Measurements from ENCODE around the gene SH3RF3.

The SH3RF3 gene

DNA sequence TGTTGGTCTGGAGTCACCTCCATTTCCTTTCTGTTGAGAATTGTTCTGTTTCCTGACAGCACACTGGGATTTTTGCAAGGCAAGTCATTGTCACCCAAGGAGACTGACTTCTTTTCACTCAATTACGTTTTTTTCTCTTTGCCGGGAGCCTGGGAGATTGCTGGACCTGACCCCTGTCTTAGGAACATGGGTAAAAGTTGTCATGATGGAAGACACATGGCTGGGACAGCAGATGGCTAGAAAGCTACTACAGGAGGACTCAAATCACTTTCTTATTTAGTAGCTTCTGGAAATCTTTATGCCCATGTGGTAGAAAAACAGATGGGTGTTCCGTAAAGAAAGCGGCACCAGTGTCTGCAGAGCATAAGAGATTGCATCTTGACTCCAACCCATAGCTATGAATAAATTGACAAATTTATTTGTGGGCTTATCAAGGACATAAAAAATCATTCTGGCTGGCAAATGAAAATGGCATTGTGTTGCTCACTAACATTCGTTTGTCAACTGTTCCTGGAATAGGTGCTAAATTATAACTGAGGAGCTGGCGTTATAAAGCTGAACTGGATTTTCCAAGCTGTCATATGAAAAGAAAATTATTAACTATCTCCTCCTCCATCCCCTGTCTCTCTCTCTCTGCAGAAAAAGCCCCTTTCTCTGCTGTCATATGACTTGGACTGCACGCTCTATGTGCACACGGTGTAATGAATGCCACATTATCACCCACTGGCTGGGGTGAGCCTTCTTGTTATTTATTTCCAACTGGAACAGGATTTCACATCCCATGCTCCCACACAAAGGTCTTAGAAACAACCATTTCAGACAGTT is 159.8 kb downstream of the SH3RF3 start:
- DNase-seq (ENCODE audit: low read depth), result no peak

DNA sequence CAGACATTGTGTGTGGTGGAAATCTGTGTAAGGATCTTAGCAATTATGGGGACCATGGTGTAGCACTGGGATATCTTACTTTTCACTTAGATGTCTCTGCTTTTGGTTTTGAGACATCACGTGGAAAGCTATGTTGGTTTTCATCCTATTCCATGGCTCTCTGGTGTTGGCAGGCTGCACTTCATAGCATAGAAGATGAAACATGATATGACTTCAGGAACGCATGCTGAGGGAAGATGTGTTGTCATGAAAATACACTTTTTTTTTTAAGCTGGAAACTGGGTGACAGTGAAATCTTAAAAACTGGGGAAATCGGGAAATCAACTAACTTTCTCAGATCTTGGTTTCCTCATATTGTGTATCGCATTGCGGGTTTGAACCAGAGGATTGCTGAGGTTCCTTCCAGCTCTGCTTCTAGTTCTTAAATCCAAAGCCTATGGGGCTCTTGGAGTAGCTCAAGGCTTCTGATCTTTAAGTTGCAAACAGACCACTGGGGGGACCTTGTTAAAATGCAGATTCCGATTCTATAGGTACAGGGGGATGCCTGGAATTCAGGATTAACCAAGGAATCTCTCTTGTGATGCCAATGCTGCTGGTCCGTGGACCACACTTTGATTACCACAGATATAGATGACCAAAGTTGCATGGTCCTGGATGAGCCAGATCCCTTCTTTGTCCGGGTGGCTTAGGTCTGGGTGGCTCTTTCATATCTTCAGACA is 160.7 kb downstream of the SH3RF3 start:
- no peak for DNase-seq (ENCODE audit: low read depth)

DNA sequence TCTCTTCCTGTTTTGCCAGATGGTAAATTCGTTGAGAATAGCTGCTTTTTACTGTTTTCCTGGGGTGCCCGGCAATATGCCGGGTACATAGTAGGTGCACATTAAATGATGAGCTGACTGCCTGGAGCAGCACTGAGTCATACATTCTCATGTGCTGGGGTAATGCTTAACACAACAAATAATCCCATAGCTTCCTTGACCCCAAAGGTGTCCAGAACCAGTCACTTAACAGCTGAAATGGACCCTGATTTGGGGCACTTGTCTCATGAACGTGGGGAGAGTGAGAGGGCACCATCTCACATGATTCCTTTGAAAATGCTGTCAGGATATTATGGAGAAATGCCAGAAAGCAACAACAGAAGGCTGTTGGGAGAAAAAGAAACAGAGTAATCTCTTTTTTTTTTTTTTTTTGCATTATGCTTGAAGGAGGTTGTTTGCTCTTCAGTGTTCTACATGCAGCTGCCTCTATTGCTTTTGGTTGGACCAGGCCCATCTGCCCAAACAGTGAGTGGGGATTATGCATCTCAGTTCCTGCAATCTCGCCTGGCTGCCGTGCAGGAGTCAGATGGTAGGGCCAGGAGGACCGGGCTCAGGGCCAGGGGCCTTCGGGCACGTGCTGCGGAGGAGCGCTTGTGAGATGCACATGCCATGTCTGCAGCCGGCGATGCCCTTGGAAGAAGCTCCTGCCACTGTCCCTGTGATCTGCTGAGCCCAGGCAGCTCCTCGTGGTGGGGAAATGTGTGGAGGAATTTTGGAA is 162.1 kb downstream of the SH3RF3 start:
- DNase-seq (ENCODE audit: low read depth), result no peak

DNA sequence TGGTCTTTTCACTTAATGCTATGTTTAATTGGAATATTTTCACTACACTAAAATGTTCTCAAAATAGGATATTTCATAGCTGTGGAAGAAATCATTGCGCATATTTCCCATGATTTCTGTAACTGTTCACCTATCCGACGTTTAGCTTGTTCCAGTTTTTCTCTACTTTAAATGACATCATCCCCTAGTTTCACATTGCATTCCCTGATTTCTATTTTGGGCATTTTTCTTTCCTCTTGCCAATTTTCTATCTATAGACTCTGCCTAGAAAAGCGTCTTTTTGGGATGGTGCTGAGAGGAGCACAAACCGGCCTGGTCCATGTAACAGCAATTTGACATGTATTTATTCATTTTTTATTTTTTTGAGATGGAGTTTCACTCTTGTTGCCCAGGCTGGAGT is 163.4 kb downstream of the SH3RF3 start:
- DNase-seq (ENCODE audit: low read depth), result no peak

DNA sequence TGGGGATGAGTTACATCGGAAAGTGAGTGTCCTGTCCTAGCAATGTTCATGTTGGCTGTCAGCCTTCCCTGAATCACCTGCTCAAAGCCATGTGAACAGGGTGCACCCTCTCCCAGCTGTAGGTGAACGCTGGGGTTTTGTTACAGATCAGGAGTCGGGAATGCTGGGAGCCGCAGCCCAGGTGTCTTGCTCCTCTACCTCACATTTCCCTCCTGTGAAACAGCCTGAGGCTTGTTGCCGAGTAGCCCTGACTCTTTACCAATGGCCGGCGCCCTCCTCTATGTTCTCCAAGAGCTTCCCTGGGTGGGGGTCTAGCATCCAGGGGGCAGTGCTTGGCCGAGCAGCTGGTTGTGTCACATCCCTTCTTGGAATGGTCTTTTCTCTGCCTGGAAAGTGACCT is 164.7 kb downstream of the SH3RF3 start:
- no peak for DNase-seq (ENCODE audit: low read depth)

DNA sequence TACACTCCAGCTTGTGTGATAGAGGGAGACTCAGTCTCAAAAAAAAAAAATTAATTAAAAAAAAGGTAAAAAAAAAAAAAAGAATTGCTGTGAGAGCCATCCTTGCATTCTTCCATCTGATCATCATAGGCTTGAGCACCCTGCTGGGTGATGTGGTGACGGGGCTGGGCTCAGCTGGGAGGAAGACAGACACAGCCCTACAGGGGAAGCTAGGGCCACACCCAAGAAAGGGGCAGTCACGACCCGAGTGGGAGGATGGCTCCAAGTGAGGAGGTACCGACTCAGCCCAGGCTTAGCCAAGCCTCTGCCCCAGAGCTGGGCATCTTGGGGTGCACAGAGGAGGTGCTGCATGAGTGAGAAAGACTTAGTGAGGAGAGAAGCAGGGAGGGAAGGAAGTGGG is 165.5 kb downstream of the SH3RF3 start:
- no peak for DNase-seq (ENCODE audit: low read depth)

DNA sequence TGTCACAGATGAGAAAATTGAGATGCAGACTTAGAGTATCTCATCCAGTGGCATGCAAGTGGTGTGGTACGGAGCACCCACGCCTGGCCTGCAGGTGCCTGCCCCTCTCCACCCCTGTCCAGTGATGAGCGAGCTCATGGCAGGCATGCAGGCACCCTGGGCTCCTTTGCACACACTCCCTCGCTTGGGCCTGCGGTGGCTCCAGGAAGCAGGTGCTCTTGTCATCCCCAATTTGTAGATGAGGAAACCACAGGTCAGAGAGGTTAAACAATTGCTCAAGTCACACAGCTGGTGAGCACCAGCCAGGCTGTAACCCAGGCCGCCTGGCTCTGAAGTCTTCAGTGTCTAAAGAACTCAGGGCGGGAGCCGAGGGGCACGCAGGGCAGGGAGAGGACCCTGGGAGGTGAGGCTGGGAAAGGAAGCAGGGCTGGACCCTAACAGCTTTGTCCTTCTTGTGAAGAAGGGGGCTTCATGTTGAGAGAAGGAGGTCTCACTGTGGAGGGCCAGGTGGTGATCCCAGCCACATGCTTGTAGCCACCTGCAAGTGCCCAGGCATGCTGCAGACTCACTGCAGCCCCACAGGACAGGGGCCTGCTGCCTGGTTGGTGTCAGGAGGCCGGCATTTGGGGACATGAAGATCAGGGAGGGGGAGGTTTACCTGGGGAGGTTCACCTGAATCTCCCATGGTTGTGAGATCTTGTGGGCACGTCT is 166.2 kb downstream of the SH3RF3 start:
- no peak for DNase-seq (ENCODE audit: low read depth)

DNA sequence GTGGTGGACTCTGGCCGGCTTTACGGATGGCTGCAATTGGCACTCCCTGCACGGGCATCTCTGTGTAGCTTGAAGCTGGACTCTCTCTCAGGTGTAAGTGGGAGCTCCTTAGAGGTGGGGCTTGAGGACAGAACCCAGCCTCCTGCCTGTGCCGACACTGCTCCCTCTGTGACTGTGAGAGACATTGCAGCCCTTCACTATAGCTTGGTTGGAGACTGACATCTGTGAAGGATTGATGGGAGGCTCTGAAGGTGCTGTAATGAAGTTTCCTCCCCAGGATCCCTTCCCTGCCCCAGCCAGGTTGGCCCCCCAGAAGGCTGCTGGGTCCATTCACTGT is 166.7 kb downstream of the SH3RF3 start:
- DNase-seq (ENCODE audit: low read depth), result no peak

DNA sequence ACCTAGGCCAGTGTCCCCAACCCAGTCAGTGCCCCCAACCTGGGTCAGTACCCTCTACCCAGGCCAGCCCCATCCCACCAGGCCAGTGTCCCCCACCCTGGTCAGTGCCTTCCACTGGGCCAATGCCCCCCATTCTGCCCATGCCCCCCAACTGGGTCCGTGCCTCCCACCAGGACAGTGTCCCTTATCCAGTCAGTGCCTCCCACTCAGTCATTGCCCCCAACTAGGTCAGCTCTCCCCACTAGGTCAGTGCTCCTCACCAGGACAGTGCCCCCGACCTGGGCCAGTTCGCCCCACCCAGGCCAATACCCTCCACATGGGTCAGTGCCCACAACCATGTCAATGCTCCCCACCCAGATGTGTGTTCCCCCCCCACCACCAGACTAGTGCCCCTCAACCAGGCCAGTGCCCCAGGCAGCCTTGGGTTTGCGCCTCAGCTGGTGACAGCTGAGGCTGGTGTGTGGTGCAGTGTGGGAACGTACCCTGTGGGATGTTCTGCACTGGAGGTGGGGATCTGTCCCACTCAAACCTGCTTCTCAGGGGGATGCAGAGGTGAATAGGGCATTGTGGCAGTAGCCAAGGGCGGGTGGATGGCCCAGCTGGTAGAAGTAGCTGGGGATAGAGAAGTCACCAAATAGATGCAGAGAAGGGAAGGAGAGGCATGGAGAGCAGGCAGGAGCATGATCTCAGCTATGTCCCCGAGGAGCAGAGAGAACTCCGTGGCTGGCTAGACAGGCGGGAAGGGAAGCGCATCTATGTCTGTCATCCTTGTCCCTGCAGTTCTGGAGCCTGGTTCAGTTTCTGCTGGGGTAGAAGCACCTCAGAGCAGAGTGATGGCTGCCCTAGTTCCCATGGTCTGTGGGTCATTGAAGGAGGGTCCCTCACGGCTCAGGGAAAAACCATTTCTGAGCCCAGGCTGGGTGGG is 168.8 kb downstream of the SH3RF3 start:
- DNase-seq (ENCODE audit: low read depth), result no peak

DNA sequence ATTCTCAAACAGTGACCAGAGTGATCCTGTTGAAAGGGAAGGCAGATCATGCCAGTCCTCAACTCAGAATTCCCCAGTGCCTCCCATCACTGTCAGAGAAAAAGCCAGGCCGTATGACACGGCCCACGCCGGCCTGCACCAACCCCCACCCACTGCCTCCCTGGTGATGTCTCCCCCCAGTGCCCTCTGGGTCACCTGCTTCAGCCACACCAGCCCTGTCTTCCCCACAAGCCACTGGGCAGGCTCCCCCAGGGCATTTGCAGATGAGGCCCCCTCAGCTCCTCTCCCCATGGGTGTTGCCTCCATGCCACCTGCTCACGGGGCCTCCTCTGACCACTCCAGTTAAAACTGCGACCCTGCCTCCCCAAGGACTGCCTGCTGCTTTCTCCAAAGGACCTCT is 169.8 kb downstream of the SH3RF3 start:
- DNase-seq (ENCODE audit: low read depth), result no peak

DNA sequence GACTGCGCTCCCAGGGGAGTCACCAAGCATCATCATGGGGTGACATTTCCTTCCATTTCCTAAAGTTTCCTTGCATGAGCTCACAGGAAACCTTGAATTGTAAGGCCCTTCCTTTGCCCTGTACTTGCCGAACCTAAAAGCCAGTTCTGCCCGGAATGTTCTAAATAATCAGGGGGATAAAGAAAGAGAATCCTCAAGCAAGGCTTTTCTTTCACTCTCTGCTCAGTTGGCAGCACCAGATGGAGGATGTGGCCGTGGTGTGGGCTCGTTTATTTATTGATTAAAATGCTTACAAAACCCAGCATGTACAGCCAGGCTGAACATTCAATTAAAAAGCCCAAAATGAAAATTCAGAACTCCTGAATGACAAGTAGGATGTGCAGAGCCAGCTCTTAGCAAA is 170.5 kb downstream of the SH3RF3 start:
- no peak for DNase-seq (ENCODE audit: low read depth)

DNA sequence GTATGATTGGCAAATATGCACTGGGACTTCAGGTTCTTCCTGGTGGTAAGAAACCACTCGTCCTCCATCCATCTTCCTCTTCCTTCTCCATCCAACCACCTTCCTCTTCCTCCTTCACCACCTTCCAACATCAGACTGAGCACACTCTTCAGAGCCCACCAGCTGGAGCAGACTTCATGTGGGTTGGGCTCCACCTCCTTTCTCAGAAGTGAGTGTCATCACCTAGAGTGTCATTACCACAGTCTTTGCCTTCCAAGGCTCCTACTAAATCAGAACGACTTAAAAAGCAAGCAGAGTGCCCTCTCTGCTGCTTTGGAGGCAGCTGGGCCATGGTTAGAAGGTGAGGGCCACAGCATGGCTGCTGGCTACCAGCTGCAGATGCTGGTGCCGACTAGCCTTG is 171.6 kb downstream of the SH3RF3 start:
- DNase-seq (ENCODE audit: low read depth), result no peak

DNA sequence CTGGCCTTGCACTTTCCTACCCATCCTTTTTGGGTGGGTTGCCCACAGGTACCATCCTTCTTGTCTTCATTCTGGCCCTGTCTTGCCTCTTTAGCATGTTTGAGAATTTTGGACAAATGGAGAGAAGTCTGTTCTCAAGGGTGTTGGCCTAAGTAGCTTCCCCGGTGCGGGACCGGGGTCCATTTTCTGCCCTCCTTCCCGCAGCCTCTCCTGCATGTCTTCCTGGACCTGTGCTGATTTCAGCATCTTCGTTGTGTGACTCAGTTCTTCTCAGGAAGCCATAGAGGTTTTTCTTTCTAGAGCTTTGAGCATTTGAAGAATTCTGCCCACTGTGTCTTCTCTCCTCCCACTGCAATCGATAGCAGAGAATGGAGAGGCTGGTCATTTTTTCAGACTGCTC is 172.7 kb downstream of the SH3RF3 start:
- DNase-seq (ENCODE audit: low read depth), result no peak

DNA sequence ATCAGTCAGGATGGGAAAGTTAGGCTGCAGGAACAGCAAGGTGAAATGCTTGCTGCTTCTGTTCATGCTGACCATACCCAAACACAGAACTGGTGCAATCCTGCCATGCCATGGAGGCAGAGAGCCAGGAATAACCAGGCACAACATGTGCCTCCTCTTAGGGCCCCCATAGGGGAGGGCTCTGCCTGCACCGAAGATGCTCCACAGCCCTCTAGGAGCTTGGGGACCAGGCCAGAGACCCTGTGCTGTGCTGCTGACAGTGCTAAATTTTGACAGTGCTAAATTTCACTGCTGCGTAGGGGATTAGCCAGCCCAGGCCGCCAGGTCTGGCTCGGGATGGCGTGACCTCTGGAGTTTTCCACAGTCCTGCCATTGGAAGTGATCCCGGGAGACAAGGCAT is 173.3 kb downstream of the SH3RF3 start:
- no peak for DNase-seq (ENCODE audit: low read depth)

DNA sequence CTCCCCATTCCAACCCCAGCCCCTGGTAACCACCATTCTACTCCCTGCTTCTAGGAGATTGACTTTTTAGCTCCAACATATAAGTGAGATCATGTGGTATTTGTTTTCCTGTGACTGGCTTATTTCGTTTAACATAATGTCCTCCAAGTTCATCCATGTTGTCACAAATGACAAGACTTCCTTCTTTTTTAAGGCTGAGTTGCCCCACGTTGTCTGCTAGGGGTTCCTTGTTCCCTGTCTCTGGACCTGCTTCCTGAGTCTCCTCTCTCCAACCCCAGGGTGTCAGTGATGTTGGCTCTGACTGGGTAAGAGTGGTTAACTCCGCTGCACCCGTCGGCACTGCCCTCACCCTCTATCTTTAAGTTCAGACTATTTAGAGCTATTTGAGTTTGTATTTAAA is 175.2 kb downstream of the SH3RF3 start:
- no peak for DNase-seq (ENCODE audit: low read depth)

DNA sequence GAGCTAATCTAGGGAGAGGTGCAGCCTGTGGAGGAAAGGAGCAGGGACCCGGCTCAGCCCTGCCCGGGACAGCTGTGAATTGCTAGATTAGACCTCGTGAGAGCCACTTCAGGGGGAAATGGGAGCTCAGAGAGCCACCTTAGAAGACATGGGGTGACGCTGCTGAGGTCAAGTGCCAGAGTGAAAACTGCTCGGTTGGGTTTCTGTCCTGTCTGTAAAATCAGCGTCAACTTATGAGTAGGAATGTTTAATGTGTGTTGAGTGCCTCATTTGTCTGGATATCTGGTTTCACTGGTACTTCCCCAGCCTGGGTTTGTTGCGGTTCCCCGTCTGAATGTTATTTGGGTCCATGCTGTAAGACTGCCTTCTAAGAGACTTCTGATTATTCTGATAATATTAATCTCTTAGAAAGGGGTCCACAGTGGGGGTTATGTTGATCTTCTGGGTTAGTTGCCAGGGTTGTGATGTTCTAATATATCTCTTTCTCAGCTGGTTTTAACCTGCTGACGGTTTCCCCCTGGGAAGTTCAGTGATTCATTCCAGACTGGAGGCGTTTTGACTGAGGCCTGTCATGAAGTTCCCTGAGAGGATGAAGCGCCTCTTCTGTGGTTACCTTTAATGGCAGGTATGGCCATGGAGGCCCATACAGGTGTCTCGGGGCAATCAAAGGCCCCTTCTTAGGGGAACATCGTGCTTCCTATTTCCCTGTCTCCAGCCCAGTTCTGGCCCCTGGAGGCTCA is 175.9 kb downstream of the SH3RF3 start:
- DNase-seq (ENCODE audit: low read depth), result no peak

DNA sequence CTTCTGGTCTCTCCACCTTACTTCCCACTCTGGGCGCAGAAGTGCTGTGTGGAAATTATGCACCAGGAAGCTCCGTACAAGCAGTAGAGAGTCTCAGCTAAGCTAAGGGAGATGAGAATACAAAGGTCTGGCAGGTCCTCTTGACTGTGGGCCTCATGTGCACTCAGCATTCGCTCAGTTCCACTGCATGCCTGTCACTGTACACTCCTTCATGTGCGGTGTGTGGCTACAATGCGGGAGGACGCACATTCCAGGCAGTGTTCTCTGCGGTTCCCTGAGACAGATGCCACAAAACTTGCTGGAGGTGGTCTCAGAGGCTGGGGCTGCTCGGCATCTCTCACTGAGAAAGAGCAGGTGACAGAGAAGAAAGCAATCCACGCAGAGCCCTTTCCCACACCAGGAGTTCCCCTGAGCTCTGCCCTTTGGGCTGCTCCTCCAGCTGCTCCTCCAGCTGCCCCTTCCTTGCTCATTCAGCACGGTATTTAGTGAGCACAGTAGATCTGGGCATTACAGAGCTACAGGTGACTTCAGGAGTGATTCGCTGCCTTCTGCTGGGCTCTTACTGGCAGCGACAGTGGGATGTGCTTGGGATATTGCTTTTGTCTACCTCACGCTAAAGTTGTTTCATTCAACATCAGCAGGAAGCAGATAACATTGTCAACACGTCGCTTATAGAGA is 176.6 kb downstream of the SH3RF3 start:
- DNase-seq (ENCODE audit: low read depth), result no peak

DNA sequence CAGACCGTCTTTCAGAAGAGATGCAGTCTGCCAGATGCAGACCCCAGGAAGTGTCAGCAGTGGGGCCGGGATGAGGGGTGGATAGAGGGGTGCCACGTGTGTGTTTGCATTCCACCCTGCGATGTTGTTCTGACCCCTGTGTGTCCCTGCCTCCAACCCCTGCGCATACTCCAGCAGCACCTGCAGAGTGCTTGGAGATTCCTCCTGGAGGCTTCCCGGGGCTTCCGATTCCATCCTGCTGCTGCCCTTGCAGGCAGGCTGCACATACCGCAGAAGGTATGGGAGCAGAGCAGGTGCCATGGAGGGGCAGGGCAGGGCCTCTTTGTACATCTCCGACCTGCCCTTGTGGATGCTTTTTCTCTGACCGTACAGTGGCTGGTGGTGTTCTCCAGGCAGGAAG is 177.2 kb downstream of the SH3RF3 start:
- no peak for DNase-seq (ENCODE audit: low read depth)

DNA sequence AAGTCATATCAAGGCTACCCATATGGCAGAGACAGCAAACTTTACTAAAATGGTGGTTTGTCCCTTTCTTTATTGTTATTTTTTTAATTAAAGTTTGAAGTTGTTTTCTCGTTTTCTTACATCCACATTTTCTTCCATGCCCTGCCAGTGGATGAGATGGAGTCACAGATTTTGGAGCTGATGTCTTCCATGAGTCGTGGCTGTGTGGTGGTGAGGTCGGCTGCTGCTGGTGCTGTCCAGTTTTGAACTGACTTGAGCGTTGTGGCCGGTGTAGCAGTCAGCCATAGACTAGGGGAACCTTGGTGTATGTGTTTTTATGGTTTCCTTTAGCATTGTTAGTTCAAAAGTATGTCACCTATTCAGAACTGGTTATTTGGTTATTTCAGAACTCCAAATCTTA is 182.8 kb downstream of the SH3RF3 start:
- DNase-seq (ENCODE audit: low read depth), result no peak

DNA sequence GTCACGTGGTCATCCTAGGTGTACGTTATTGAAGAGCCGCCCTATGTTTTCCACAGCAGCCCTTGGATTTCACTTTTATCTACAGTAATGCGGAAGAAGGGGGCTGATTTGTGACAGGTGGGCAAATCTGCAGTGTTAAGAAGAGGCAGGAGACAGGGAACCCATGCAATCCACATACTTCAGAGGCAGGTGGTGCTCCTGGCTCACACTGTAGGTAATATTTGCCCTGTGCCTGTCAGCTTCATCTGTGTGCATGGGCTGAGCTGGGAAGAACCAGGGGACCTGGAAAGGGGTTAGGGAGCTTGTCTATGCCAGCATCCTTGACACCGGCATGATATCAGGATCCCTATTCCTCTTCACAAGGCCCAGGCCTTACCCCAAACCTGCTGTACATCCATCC is 183.9 kb downstream of the SH3RF3 start:
- DNase-seq (ENCODE audit: low read depth), result no peak

Data from activated T-helper 1 cell treated with Interleukin-2 at 50 U/mL for 16 hours (primary cell).